Left lung (tissue), 10 donors: ENCODE data around the gene ESPNL. TPM values are rescaled to one million over a fixed set of nuclear protein-coding genes. Genes with fewer than 3 reads are reported as not detected.
A peak's percentile ranks its signal among the peaks of the same experiment; 100 is the strongest.

Experiments
- ATAC-seq: fragments of 200-7000 bp; cut with Tn5 transposase; one replicate; pipeline ENCODE4 v1.9.1; 2020; ENCODE audit warnings: moderate library complexity
- DNase-seq, 4 donors: peaks; one replicate each; pipeline ENCODE4 v3.0.0-alpha.2; 2013 to 2020
- H3K27ac ChIP-seq, 2 donors: fragments of 200-600 bp; sonication (generic) in 1 of 2; one replicate each; pipeline versions ENCODE4 v1.5.0 to v1.8.0; 2020 to 2021
- H3K27me3 ChIP-seq, 2 donors: fragments of 200-600 bp; sonication (generic) in 1 of 2; one replicate each; pipeline versions ENCODE4 v1.5.0 to v1.8.0; 2020 to 2021
- H3K36me3 ChIP-seq, 2 donors: fragments of 200-600 bp; sonication (generic) in 1 of 2; one replicate each; pipeline versions ENCODE4 v1.5.0 to v1.8.0; 2020 to 2021
- H3K4me1 ChIP-seq, 2 donors: fragments of 200-600 bp; one replicate each; pipeline ENCODE4 v1.8.0; 2021
- H3K4me3 ChIP-seq, 2 donors: fragments of 200-600 bp; sonication (generic) in 1 of 2; one replicate each; pipeline versions ENCODE4 v1.5.0 to v1.8.0; 2020 to 2021; ENCODE audit warnings: mild to moderate bottlenecking in 1 of 2
- H3K9me3 ChIP-seq, 2 donors: fragments of 200-600 bp; sonication (generic) in 1 of 2; one replicate each; pipeline versions ENCODE4 v1.5.0 to v1.8.0; 2020 to 2021
- intact Hi-C, 2 donors: fragments of 100-400 bp; cut with DNase I; formaldehyde crosslinking; loops; one replicate each; pipeline versions ENCODE4 v1.11.2 to v1.14.2; 2022
- polyA plus RNA-seq, 6 donors: library from polyadenylated mRNA; unstranded; fragments of 120-200 nt; gene quantifications; one replicate each; pipeline ENCODE4 v1.2.1, GENCODE V29; 2013; ENCODE audit not compliant: insufficient read length in 6 of 6
- total RNA-seq, 2 donors: library from RNA; stranded (reverse); fragmentation: NEBNext Ultra II Directional; extraction: Animal tissue kit (Norgen Biotek cat#: 25700); gene quantifications; one replicate each; pipeline ENCODE4 v1.2.1, GENCODE V29; 2021
- TF ChIP-seq, protein P1 (sequence below), 2 donors: fragments of 200-600 bp; sonication (generic) in 1 of 2; IDR thresholded peaks; one replicate each; pipeline versions ENCODE4 v1.5.0 to v1.8.0; 2021; ENCODE audit warnings: antibody characterized with exemption in 2 of 2
- donor health status: DM: no; HTN: yes; CAD: no.
- donor health status: DM: no; HTN: no; CAD: no.

The ESPNL gene
- total and polyA plus RNA-seq, 8 donors, result 0.55 to 6.7 (median 2.0) TPM

DNA sequence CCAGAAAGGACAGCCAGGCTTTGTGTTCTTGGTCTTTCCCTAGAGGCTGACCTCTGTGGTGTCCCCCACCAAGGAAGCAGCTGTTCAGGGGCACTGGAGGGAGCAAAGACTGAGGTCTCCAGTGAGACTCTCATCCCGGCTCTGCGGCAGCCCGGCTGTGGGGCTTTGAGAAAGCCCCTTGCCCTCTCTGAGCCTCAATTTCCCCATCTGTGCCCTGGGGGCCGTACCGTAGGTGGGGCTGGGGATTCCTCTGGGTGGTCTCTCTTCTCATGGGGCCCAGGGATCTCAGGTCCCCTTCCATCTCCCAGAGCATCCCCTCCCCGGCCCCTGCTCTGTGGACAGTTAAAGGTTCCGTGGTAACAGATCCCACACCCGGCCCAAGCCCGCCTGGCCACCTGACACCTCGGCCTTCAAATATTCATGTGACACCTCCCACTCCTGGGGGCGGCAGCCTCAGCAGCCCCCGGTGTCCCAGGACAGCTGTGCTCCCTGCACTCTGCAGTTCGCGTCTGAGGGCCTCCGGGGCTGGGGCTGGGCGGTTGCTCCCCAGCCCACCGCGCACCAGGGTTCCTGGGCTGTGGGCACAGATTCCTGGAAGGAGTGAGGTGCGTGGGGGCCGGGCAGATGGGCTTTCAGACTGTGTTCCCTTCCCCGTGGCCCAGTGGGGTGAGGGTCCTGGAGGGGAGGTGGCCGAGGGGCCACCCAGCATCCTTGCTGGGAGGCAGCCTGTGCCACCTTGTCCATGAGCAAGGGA lies 23.3 kb downstream of the ESPNL start:
- no peak for ATAC-seq
- peaks cover 0 to 35% of the 10 kb centered on the region in 2 donors for H3K27me3 ChIP-seq
- TF ChIP-seq, protein P1, sequence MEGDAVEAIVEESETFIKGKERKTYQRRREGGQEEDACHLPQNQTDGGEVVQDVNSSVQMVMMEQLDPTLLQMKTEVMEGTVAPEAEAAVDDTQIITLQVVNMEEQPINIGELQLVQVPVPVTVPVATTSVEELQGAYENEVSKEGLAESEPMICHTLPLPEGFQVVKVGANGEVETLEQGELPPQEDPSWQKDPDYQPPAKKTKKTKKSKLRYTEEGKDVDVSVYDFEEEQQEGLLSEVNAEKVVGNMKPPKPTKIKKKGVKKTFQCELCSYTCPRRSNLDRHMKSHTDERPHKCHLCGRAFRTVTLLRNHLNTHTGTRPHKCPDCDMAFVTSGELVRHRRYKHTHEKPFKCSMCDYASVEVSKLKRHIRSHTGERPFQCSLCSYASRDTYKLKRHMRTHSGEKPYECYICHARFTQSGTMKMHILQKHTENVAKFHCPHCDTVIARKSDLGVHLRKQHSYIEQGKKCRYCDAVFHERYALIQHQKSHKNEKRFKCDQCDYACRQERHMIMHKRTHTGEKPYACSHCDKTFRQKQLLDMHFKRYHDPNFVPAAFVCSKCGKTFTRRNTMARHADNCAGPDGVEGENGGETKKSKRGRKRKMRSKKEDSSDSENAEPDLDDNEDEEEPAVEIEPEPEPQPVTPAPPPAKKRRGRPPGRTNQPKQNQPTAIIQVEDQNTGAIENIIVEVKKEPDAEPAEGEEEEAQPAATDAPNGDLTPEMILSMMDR (IDR thresholded peaks at IDR 0.05), result no peak
- H3K9me3 ChIP-seq, result no peaks in the 10 kb centered on the region
- no peak overlapping the region for H3K27ac ChIP-seq
- DNase-seq, result peak in 1 of 4 donors; percentile 72
- H3K4me3 ChIP-seq, result no peak overlapping the region
- peaks cover 0 to 5% of the 10 kb centered on the region in 2 donors for H3K4me1 ChIP-seq
- no peaks in the 10 kb centered on the region for H3K36me3 ChIP-seq
- intact Hi-C loops, result no loop called here

DNA sequence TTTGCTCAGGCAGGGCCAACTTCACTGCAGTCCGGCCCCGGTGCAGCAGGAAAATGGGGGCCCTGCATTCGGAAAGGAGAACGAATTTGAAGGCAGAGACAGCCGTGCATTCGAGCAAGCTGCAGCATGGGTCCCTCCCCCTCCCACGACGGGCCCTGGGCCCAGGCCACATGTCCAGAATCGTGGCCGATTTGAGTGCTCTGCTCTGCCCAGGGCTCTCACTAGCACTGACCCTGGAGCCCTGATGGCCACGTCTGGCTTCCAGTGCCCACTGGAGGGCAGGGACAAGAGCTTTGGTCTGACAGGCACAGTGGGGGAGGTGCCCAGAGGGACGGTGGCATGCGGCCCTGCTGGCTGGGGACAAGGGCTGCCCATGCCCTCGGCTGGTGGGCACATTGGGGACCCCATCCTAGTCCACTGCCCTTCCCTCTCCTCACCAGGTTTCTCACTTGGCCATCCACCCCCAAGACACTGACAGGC lies 23.9 kb downstream of the ESPNL start:
- no peak for ATAC-seq
- H3K4me1 ChIP-seq, result peaks cover 0 to 5% of the 10 kb centered on the region in 2 donors
- H3K4me3 ChIP-seq, result no peak overlapping the region
- no peak overlapping the region for H3K27ac ChIP-seq
- TF ChIP-seq, protein P1 (IDR thresholded peaks at IDR 0.05), result no peak
- no peaks in the 10 kb centered on the region for H3K36me3 ChIP-seq
- intact Hi-C loops, result no loop called here
- H3K9me3 ChIP-seq, result no peaks in the 10 kb centered on the region
- peak in 1 of 4 donors; percentile 67 for DNase-seq
- peaks cover 0 to 42% of the 10 kb centered on the region in 2 donors for H3K27me3 ChIP-seq

DNA sequence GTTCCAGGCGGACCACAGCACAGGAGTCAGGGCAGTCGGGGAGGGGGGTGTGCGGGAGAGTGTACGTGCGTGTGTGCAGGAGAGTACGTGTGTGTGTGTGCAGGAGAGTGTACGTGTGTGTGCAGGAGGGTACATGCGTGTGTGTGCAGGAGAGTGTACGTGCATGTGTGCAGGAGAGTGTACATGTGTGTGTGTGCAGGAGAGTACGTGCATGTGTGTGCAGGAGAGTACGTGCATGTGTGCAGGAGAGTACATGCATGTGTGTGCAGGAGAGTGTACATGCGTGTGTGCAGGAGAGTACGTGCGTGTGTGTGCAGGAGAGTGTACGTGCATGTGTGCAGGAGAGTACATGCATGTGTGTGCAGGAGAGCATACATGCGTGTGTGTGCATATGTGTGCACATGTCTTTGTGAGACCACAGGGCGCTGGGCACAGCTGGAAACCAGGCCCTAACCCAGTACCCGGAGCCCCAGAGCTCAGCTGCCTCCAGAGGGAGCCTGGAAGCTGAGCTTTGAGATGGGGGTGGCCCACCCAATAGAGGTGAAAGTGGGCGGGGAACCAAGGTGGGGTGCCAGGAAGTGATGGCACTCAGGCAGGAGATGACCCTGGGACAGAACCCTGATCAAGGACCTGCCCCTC lies 24.5 kb downstream of the ESPNL start:
- intact Hi-C loops, result no loop called here
- Histone ChIP-seq H3K36me3 (no peaks in the 10 kb centered on the region), H3K4me3 (no peak overlapping the region), H3K27ac (no peak overlapping the region), H3K4me1 (peaks cover 0 to 5% of the 10 kb centered on the region in 2 donors), H3K27me3 (peaks cover 0 to 46% of the 10 kb centered on the region in 2 donors), H3K9me3 (no peaks in the 10 kb centered on the region)
- DNase-seq (peak in 1 of 4 donors; percentile 37), ATAC-seq (no peak)
- TF ChIP-seq, protein P1 (IDR thresholded peaks at IDR 0.05), result no peak

DNA sequence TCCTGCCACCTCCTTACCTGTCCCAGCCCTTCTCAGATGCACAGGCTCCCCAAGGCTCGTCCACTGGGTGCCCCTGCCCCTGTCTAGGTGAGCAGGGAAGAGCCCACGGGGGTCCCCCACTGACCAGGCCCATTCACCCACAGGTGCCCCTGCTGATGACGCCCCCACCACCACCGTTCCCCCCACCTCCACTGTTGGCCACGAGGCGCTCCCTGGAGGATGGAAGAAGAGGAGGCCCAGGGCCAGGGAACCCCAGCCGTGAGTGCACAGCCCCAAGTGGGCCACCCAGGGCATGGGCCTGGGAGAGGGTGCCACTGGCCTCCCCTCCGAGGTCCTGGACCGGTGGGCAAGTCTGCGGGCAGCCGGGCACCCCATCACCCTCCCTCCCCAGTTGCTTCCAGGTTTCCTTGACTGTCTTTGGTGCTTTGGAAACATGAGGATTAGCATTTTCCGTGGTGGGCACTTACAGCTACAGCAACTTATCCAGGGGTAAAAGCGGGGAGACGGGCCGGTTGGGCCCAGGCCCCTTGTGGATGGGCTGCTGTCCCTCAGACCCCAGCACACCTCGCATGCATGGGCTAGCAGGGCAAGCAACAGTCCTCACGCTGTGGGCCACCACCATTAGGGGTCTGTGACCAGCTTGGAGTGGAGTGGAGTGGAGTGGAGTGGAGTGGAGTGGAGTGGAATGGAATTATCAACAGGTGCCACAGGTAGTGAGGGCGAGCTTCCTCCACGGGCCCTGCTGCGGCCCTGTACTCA lies 25.2 kb downstream of the ESPNL start:
- Histone ChIP-seq H3K36me3 (no peaks in the 10 kb centered on the region), H3K4me1 (peaks cover 0 to 5% of the 10 kb centered on the region in 2 donors), H3K9me3 (no peaks in the 10 kb centered on the region), H3K27me3 (peaks cover 0 to 40% of the 10 kb centered on the region in 2 donors), H3K27ac (no peak overlapping the region), H3K4me3 (no peak overlapping the region)
- peak in 1 of 4 donors; percentile 66 for DNase-seq
- no peak for ATAC-seq
- intact Hi-C loops, result no loop called here
- TF ChIP-seq, protein P1 (IDR thresholded peaks at IDR 0.05), result no peak
